WTC11 (cell line): ENCODE measurements around the gene TEKT3. TPM values are rescaled to one million over a fixed set of nuclear protein-coding genes. Genes with fewer than 3 reads are reported as not detected.

Source experiments
- ATAC-seq: fragments of 200-7000 bp; cut with Tn5 transposase; 2 replicates; pipeline ENCODE4 v1.10.0; 2021; ENCODE audit warnings: mild to moderate bottlenecking, moderate library complexity
- Bru-seq: library from RNA; stranded (reverse); fragments of 400-500 nt; gene quantifications from one replicate; lab custom pipeline; 2021; lab: Mats Ljungman, UMichigan
- CTCF ChIA-PET: fragments of 300-600 bp; sonication (Branson Sonifier 250); formaldehyde crosslinking; loops from one replicate; lab custom pipeline; 2021; ENCODE audit warnings: antibody characterized with exemption; lab: Charles Lee
- POLR2A ChIA-PET: fragments of 350-600 bp; sonication (Branson Sonifier 250); formaldehyde crosslinking; loops from one replicate; lab custom pipeline; 2021; ENCODE audit warnings: antibody characterized with exemption; lab: Charles Lee
- DNase-seq: peaks from one replicate; pipeline ENCODE4 v3.0.0; 2021; ENCODE audit warnings: low spot score
- H3K27ac Mint-ChIP-seq: 2 replicates; pipeline ENCODE4 v1.8.0; 2021; ENCODE audit warnings: mixed read lengths
- H3K27me3 Mint-ChIP-seq: 2 replicates; pipeline ENCODE4 v1.8.0; 2021; ENCODE audit warnings: low read depth, mild to moderate bottlenecking, moderate library complexity, mixed read lengths
- H3K36me3 Mint-ChIP-seq: 2 replicates; pipeline ENCODE4 v1.8.0; 2021; ENCODE audit warnings: mixed read lengths
- H3K4me1 Mint-ChIP-seq: 2 replicates; pipeline ENCODE4 v1.8.0; 2022; ENCODE audit warnings: mixed read lengths
- H3K4me3 Mint-ChIP-seq: 2 replicates; pipeline ENCODE4 v1.8.0; 2021; ENCODE audit warnings: mild to moderate bottlenecking, moderate library complexity, mixed read lengths
- H3K9me3 Mint-ChIP-seq: 2 replicates; pipeline ENCODE4 v1.8.0; 2021; ENCODE audit warnings: mixed read lengths
- ARID4B ChIP-seq: sonication (generic); formaldehyde crosslinking; IDR thresholded peaks from 2 replicates; pipeline ENCODE4 v1.8.0; 2023; ENCODE audit warnings: missing genetic modification reagents, mild to moderate bottlenecking, borderline replicate concordance
- ETV6 ChIP-seq: sonication (generic); formaldehyde crosslinking; IDR thresholded peaks from 2 replicates; pipeline ENCODE4 v1.8.1; 2022; ENCODE audit warnings: mild to moderate bottlenecking, missing genetic modification reagents
- FOXJ3 ChIP-seq: sonication (generic); formaldehyde crosslinking; IDR thresholded peaks from 2 replicates; pipeline ENCODE4 v1.9.0; 2021; ENCODE audit warnings: missing genetic modification reagents, mild to moderate bottlenecking, borderline replicate concordance
- MAX ChIP-seq: sonication (generic); formaldehyde crosslinking; IDR thresholded peaks from 2 replicates; pipeline ENCODE4 v1.8.0; 2022; ENCODE audit warnings: mild to moderate bottlenecking, missing genetic modification reagents
- MXD4 ChIP-seq: fragments of 250-450 bp; sonication (Bioruptor Pico); IDR thresholded peaks from 2 replicates; pipeline ENCODE4 v1.8.0; 2021; ENCODE audit warnings: mild to moderate bottlenecking, moderate library complexity, borderline replicate concordance
- NFYB ChIP-seq: sonication (generic); formaldehyde crosslinking; conservative IDR thresholded peaks from 2 replicates; pipeline ENCODE4 v1.8.0; 2022; ENCODE audit warnings: low read depth, missing genetic modification reagents
- NR1H2 ChIP-seq: sonication (generic); formaldehyde crosslinking; IDR thresholded peaks from 2 replicates; pipeline ENCODE4 v1.9.0; 2021; ENCODE audit warnings: mild to moderate bottlenecking, moderate library complexity, missing genetic modification reagents
- TCF7 ChIP-seq: sonication (generic); formaldehyde crosslinking; IDR thresholded peaks from 2 replicates; pipeline ENCODE4 v1.8.0; 2022; ENCODE audit warnings: mild to moderate bottlenecking, low read depth, missing genetic modification reagents, moderate library complexity
- TEAD1 ChIP-seq: sonication (generic); formaldehyde crosslinking; IDR thresholded peaks from 2 replicates; pipeline ENCODE4 v1.8.0; 2022; ENCODE audit warnings: mild to moderate bottlenecking, missing genetic modification reagents
- TP53 ChIP-seq: sonication (generic); formaldehyde crosslinking; IDR thresholded peaks from 2 replicates; pipeline ENCODE4 v1.8.1; 2023; ENCODE audit warnings: mild to moderate bottlenecking, missing genetic modification reagents
- USF2 ChIP-seq: sonication (generic); formaldehyde crosslinking; IDR thresholded peaks from 2 replicates; pipeline ENCODE4 v1.8.1; 2023; ENCODE audit warnings: mild to moderate bottlenecking, missing genetic modification reagents, moderate library complexity
- ZMAT4 ChIP-seq: fragments of 250-450 bp; sonication (Bioruptor Pico); IDR thresholded peaks from 2 replicates; pipeline ENCODE4 v1.9.0; 2021; ENCODE audit warnings: mild to moderate bottlenecking
- ZNF138 ChIP-seq: sonication (generic); formaldehyde crosslinking; conservative IDR thresholded peaks from 2 replicates; pipeline ENCODE4 v1.8.1; 2022; ENCODE audit warnings: mild to moderate bottlenecking, moderate library complexity, missing genetic modification reagents
- ZNF512 ChIP-seq: sonication (generic); formaldehyde crosslinking; IDR thresholded peaks from 2 replicates; pipeline ENCODE4 v1.8.1; 2022; ENCODE audit warnings: missing genetic modification reagents, borderline replicate concordance
- long read RNA-seq, 3 experiments: library from RNA in 1 of 3; library from capped mRNA in 1 of 3; library from polyadenylated mRNA in 1 of 3; unstranded in 2 of 3; stranded (forward) in 1 of 3; transcript quantifications; one replicate each; pipeline ENCODE4 v2.0.0, GENCODE V29; 2021
- total RNA-seq: library from RNA; stranded (reverse); gene quantifications from 3 replicates; pipeline ENCODE4 v1.2.3, GENCODE V29; 2021

TEKT3 gene
- total RNA-seq (2.0 to 3.1 TPM (median 2.3 TPM) in 3 replicates), Bru-seq, nascent RNA (percentile 33 among the genes with signal in this experiment)
- long read RNA-seq, experiment 1, partial matches to known transcripts: 0 of 1 reads
- long read RNA-seq, experiment 1, other reads (novel, unspliced or antisense): 1 of 1 reads
- long read RNA-seq, experiment 2, partial matches to known transcripts: 0 of 1 reads
- long read RNA-seq, experiment 2, other reads (novel, unspliced or antisense): 1 of 1 reads
- long read RNA-seq, experiment 3, partial matches to known transcripts: 0 of 1 reads
- long read RNA-seq, experiment 3, other reads (novel, unspliced or antisense): 0 of 1 reads

GRCh38 chr17:15341385-15341849, at the start of gene TEKT3:
TSS of gene TEKT3 (minus strand) at chr17:15341597. CDS start at chr17:15331585, 10,012 bp downstream.
- peak; percentile 99 for ATAC-seq
- CTCF ChIA-PET: interaction anchor here (0.9 to 2.2 kb wide), 4 partner anchors 12 to 161 kb away, joined by 3 to 9 read pairs (median 6); no protein-coding TSS in a partner anchor
- TF ChIP-seq ZNF512 (CRISPR knock-in tag) (no peak), MXD4 (no peak), MAX (peak; percentile 74), TEAD1 (CRISPR knock-in tag) (0 out of 2 replicates have a peak, but pooled peaks have one; percentile 29), ZNF138 (CRISPR knock-in tag) (0 out of 2 replicates have a peak, but pooled peaks have one; percentile 41), ETV6 (CRISPR knock-in tag) (no peak), TP53 (CRISPR knock-in tag) (no peak), NR1H2 (CRISPR knock-in tag) (no peak), FOXJ3 (no peak), ARID4B (CRISPR knock-in tag) (peak; percentile 35; the same call in 1 of the 2 replicates), ZMAT4 (CRISPR knock-in tag) (no peak), TCF7 (CRISPR knock-in tag) (no peak), NFYB (CRISPR knock-in tag) (peak; percentile 73)
- TF ChIP-seq, all 79 proteins: peak for 5
- peak within 1 kb of the TSS; percentile 70; the same call in 1 of the 2 replicates for H3K27ac Mint-ChIP-seq
- peak; percentile 97 for DNase-seq
- POLR2A ChIA-PET: interaction anchor here (0.8 kb wide), 1 partner anchor 9 kb away, joined by 3 read pairs; no protein-coding TSS in a partner anchor
- peaks cover 5% of the 10 kb centered on the region for H3K4me1 Mint-ChIP-seq
- peak within 1 kb of the TSS; percentile 94 for H3K4me3 Mint-ChIP-seq
- peaks cover 7% of the 10 kb centered on the region; the same call in 1 of the 2 replicates for H3K36me3 Mint-ChIP-seq
- H3K27me3 Mint-ChIP-seq: peaks cover 53% of the 10 kb centered on the region
- peaks cover 9% of the 10 kb centered on the region for H3K9me3 Mint-ChIP-seq

- DNase-seq: no peak
- CTCF ChIA-PET: interaction anchor here (0.7 kb wide), 1 partner anchor 253 kb away, joined by 3 read pairs; no protein-coding TSS in a partner anchor
- Mint-ChIP-seq H3K27me3 (no peaks in the 10 kb centered on the region), H3K4me1 (peaks cover 11% of the 10 kb centered on the region), H3K36me3 (no peaks in the 10 kb centered on the region), H3K27ac (no peak overlapping the region), H3K9me3 (peaks cover 4% of the 10 kb centered on the region; the same call in 1 of the 2 replicates)
- POLR2A ChIA-PET: no interaction called here
- no peak for TF ChIP-seq NFYB (CRISPR knock-in tag)
- TF ChIP-seq USF2 (CRISPR knock-in tag): no peak
- TF ChIP-seq, all 79 proteins: peak for 0
- H3K4me3 Mint-ChIP-seq: no peak overlapping the region
- ATAC-seq: no peak
These were observed 47.1 kb upstream of the TEKT3 start for GRCh38 chr17:15388356-15389041.
